Right renal pelvis (tissue), 4 donors: ENCODE results near the gene MYBBP1A. TPM values are rescaled to one million over a fixed set of nuclear protein-coding genes. Genes with fewer than 3 reads are reported as not detected.
"Not testable (repeated sequence)": the region's sequence is repeated elsewhere in the genome, so short reads cannot be mapped to it uniquely, and the experiment has no call there.

Experiments
- DNase-seq, 4 donors: peaks; one replicate each; pipeline ENCODE4 v3.0.0-alpha.2; 2013; ENCODE audit warnings: low read depth in 4 of 4, low spot score in 3 of 4, missing footprints in 1 of 4
- polyA plus RNA-seq, 4 donors: library from polyadenylated mRNA; unstranded; fragments of 120-200 nt; gene quantifications; one replicate each; pipeline ENCODE4 v1.2.1, GENCODE V29; 2013; ENCODE audit not compliant: insufficient read length in 4 of 4

The MYBBP1A gene
- polyA plus RNA-seq, 4 donors = 34.7 to 49.4 (median 40.0) TPM

- DNase-seq = no peak
Observed at GRCh38 chr17:4591529-4591928, 36.3 kb upstream of the MYBBP1A start.

- DNase-seq = no peak
Observed at GRCh38 chr17:4590981-4591453, 35.8 kb upstream of the MYBBP1A start.

- not testable (repeated sequence) for DNase-seq
Observed at GRCh38 chr17:4590042-4590441, 34.9 kb upstream of the MYBBP1A start.

DNA sequence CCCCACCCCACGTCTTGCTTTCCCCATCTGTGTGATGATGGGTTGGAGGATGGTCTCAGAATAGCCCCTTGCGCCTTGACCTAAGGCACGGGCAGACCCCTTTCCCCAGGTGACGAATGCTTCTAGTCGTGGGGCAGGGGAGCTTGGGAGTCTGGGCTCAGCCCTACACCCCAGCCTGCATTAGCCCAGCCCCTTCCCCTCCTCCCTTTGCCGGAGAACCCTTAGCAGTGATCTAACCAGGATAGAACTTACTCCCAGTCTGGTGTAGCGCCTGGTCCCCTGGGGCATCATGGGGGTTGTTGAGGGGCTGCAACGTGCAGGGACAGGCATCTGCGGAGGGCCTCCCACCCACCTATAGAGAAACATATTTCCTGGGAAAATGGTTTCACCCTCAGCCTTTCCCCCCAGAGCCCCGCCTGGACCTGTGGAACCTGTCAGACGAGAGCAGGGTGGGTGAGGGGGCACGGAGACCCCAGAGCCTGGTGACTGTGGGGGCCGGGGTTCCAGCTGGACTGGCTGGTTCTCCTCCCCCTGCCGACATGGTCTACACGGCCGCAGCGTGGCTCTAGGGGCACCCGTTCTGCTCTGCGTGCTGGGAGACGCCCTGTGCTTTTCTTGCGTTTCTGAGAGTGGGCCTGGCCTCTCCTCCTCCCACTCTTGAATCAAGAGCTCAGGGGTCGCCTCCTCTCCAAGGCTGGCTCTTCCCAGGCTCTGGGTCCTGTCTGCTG is 33.9 kb upstream of the MYBBP1A start:
- DNase-seq = no peak

DNA sequence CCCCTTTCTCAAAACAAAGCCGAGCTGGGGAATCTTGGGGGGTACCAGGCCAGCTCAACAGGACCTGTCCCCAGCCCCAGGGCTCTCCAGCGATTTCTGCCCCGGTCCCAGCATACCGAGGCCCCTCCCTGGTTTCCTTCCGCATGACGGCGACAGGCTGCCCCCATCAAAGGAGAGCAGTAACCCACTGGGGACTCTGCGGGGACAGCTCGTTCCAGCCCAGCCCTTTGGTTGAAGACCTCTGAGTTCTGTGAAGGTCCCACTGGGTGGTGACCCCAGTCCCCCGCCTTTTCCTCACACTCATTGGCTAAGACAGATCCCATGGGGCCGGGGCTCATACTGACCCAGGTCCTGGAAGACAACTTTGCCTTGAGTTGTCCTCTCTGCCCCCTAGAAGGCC is 33.2 kb upstream of the MYBBP1A start:
- DNase-seq = no peak

DNA sequence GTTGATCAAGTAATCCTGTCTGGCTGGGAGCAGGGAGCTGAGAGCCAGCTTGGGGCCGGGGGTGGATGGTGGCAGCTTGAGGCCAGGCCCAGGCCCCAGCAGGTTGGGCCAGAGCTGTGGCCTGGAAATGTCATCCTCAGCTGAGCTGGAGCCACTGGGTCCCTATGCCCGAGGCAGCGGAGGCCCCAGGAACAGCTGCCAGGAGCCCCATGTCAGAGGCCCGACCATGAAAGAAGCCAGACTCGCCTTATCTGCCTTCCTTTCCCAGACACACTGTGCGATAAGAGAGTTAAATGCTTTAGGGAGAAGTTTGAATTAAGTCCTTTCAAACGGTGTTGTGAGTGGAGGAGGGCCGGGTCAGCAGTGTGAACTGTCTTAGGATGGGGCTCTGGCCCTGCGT is 32.6 kb upstream of the MYBBP1A start:
- no peak for DNase-seq

DNA sequence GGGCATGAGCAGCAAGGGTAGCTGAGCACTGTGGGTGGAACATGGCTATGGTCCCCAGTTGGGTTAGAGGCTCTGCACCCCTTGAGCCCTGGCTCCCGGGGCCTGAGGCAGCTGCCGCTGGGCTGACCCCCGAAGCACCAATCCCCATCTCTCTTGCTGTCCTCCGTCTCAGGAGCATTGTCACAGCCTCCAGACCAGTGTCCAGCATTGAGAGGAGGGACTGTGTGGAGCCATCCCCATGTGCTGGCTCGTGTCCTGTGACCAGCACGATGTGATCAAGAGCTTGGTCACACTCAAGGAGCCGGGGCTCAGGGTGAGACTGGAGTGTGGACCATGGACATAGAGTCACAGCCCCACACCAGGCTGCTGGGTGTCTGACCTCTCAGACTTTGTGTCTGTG is 32.0 kb upstream of the MYBBP1A start:
- no peak for DNase-seq

DNA sequence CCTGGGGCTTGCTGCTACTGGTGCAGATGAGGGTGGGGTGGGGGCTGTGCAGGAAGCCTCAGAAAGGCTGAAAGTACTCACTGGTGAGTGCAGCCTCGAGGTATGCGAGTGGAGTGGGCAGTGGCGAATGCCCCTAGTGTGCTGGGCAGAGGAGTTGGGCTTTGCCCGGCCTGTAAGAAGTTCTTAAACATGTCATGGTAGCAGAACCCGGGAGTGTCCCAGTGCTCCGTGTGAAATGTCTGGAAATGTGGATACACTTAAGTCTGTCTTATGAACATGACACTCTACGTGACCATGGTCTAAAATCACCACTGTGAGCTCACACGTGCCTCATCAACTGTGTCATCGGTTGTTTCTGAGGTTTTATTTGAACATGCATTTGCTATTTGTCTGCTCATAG is 30.9 kb upstream of the MYBBP1A start:
- no peak for DNase-seq

- no peak for DNase-seq
Observed at GRCh38 chr17:4585638-4585994, 30.4 kb upstream of the MYBBP1A start.

DNA sequence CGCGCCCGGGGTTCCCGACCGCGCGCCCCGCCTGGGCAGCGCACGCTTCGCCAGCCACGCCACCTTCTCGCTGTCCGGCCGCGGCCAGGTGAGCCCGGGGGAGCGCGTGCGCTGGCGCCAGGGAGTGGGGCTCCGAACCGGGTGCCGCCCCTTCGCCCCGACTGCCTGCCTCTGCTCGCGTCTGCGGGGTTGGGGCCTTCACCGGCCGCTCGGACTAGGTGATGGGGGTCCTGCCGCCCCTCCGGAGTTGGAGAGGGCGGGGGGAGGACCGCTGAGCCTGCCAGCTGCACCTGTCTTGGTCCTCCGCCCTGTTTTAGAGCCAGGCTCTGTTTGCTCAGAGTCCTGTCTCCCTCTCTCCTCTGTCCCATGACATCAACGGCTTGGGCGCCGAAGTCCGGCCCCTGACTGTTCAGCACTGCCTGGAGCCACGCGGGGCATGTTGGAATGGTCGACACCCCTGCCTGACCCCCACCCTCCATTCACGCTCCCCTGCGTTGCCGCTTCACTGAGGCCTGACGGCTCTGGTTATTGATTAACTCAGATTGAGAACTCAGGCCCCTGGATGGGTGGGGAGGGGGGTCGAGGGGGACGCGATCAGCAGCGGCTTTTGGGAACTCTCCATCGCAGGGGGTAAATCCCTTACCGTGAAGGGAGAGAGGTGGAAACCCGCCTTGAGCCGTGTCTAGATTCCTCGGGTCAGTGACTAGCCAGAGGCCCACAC is 29.9 kb upstream of the MYBBP1A start:
- no peak for DNase-seq

GRCh38 chr17:4584101-4584916 is 29.1 kb upstream of the MYBBP1A start, which contains the start of gene SMTNL2:
SMTNL2 (plus strand) TSS chr17:4584529; CDS start chr17:4584606, 77 bp downstream.
- DNase-seq = peak in 1 of 4 donors; percentile 74

- DNase-seq = no peak
Observed at GRCh38 chr17:4583782-4584100, 28.6 kb upstream of the MYBBP1A start.

GRCh38 chr17:4583206-4583605 is 28.0 kb upstream of the MYBBP1A start:
- DNase-seq = no peak

GRCh38 chr17:4582691-4583090 is 27.5 kb upstream of the MYBBP1A start:
- no peak for DNase-seq

DNA sequence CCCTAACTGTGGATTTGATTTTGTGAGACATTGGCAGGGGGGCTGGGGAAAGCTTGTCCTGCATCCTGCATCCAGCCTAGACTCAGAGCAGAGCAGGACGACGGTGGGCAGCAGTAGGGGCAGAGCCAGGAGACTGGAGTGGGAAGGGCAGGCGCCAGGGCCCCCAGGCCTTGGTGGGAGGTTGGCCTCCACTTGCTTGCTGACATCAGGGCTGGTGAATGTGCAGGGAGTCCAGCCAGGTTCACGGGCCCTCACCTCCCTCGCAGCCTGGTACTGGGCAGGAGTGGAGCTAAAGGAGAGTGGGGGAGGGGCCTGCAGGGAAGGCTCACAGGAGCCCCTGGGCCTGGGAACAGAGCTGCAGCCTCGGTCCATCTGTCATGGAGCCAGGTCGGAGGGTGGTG is 26.9 kb upstream of the MYBBP1A start:
- no peak for DNase-seq

- DNase-seq = no peak
Observed at GRCh38 chr17:4580291-4580690, 25.1 kb upstream of the MYBBP1A start.

GRCh38 chr17:4579678-4580077 is 24.5 kb upstream of the MYBBP1A start:
- no peak for DNase-seq

DNA sequence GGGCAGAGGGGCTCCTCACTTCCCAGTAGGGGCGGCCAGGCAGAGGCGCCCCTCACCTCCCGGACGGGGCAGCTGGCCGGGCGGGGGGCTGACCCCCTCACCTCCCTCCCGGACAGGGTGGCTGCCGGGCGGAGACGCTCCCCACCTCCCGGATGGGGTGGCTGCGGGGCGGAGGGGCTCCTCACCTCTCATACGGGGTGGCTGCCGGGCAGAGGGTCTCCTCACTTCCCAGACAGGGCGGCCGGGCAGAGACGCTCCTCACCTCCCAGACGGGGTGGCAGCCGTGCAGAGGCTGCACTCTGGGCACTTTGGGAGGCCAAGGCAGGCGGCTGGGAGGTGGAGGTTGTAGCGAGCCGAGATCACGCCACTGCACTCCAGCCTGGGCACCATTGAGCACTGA is 23.2 kb upstream of the MYBBP1A start:
- not testable (repeated sequence) for DNase-seq

GRCh38 chr17:4577386-4577993 is 22.3 kb upstream of the MYBBP1A start:
- no peak for DNase-seq

DNA sequence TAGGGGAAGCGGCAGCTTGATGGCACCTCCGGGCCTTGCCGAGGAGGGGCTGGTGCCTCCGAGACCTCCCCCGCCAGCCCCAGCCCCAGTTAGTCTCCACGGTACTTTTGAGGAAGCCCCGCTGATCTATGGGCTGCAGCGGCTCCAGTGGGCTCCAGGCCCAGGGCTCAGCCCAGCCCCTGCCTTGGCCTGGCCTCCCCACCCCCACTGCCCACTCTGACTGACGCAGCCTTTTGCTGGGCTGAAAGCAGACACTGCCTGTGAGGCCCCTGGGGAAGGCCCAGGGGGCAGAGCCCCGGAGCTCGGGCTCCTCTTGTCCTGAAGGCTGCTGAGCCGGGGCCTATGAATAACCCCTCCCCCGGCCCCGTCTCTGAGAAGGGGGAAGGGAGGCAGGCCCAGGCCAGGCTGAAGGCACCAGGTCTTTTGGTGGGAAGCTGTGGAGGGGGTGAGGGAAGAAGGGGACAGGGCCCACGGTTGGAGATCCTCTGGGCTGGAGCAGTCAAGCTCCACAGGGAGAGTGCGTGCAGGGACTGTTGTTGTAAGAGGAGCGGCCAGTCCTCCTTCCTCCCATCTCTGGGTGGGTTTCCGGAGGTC is 21.6 kb upstream of the MYBBP1A start:
- DNase-seq = no peak

- no peak for DNase-seq
Observed at GRCh38 chr17:4576161-4576558, 21.0 kb upstream of the MYBBP1A start.
